ENCODE data around the gene DOCK2.

- no peak for TF ChIP-seq POLR2A (IDR thresholded peaks at IDR 0.05)
- TF ChIP-seq CTCF (IDR thresholded peaks at IDR 0.05), result no peak
These were observed 321.2 kb downstream of the DOCK2 start for GRCh38 chr5:169958278-169958677.

Data from uterus (tissue), 2 donors.